Measurements from ENCODE around the gene THRB.

THRB gene

DNA sequence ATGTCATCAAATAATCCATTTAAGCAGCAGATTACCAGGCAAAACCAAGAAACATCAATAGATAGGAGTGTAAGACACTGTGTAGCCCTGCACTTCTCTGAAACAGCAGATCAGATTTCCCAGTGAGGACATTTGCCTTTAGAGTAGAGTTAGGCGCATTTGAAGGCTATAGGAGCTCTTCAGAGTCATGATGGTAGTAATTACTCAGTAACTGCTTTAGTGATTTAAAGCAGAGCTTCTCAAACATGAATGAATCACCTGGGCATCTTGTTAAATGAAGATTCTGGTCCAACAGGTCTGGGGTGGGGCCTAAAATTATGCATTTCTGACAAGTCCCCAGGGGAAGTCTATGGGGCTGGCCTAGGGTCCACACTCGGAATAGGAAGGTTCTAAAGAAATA is 36.9 kb downstream of the THRB start:
- H3K9me3 ChIP-seq: no peaks in the 10 kb centered on the region
- no peak overlapping the region for H3K27ac ChIP-seq
- H3K36me3 ChIP-seq: no peaks in the 10 kb centered on the region
- no peak overlapping the region for H3K4me2 ChIP-seq
- H3K4me1 ChIP-seq: no peaks in the 10 kb centered on the region
- H4K20me1 ChIP-seq: no peaks in the 10 kb centered on the region
- H3K4me3 ChIP-seq: no peak overlapping the region
- no peak overlapping the region for H3K9ac ChIP-seq
- no peaks in the 10 kb centered on the region for H3K27me3 ChIP-seq
- no peak for TF ChIP-seq Cebpa-rat (IDR thresholded peaks at IDR 0.05)

DNA sequence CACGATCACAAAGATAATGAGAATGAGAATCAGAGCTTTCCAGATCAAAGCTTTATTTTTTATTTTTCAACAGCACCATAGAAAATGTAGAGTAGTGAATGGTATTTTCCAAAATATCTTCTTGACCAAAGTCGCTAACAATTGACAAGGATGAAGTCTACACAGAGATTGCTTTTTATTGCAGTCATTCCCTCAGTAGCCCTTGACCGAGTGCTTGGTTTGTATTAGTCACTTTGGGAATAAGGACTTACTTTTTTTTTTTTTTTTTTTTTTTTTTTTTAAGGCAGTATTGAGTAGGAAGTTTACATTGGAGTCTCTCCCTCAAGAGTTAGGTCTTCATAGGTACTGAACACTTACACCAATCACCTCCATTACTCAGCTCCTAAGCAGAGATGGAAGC is 39.8 kb downstream of the THRB start:
- no peaks in the 10 kb centered on the region for H3K36me3 ChIP-seq
- H3K9ac ChIP-seq: no peak overlapping the region
- H4K20me1 ChIP-seq: no peaks in the 10 kb centered on the region
- H3K4me1 ChIP-seq: no peaks in the 10 kb centered on the region
- H3K4me2 ChIP-seq: no peak overlapping the region
- TF ChIP-seq Cebpa-rat (IDR thresholded peaks at IDR 0.05): no peak
- H3K4me3 ChIP-seq: no peak overlapping the region
- no peak overlapping the region for H3K27ac ChIP-seq
- H3K27me3 ChIP-seq: no peaks in the 10 kb centered on the region
- no peaks in the 10 kb centered on the region for H3K9me3 ChIP-seq

DNA sequence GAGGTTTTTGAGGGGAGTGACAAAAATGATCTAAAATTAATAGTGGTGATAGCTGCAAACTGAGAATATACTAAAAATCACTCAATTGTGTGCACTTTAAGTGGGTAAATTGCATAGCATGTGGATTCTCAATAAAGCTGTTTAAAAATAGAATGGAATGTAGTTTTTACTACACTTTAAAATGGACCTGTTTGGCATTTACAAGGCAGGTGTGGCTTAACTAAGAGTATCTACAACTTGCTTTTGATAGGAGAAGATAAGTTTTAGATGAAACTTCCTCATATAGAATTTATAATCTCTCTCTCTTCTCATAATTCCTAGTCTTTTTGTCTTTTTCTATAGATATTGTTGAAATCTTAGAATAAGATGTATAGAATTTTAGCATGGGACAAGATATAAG is 40.3 kb downstream of the THRB start:
- Histone ChIP-seq H3K27ac (no peak overlapping the region), H3K4me2 (no peak overlapping the region), H4K20me1 (no peaks in the 10 kb centered on the region), H3K27me3 (no peaks in the 10 kb centered on the region), H3K9ac (no peak overlapping the region), H3K9me3 (no peaks in the 10 kb centered on the region), H3K4me3 (no peak overlapping the region), H3K4me1 (no peaks in the 10 kb centered on the region), H3K36me3 (no peaks in the 10 kb centered on the region)
- no peak for TF ChIP-seq Cebpa-rat (IDR thresholded peaks at IDR 0.05)

DNA sequence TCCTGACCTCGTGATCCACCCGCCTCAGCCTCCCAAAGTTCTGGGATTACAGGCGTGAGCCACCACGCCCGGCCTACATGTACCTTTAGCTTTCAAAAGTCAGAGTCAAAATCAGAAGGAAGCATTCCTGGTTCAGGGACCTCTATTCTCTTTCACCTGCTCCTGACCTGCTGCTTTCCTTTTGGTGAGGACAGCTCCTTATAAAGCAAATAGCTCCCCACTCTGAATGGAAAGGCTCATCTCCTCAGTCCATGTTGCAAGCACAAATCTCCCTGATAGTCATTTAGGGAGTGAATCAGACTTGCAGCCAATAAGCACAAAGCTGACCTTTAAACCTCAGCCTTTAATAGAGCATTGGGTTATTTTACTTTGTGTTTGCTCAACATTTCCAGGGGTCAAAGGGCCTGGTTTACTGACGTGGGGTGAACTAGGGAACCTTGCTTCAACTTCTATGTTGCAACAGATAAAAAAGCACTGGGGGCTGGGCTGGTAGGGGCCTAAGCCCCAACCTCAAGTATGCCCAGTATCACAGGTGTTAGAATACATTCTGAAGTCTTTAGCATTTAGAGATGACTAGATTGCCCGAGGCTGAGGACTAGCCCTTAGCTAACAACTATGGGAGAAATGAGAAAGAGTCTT is 43.1 kb downstream of the THRB start:
- Histone ChIP-seq H3K9me3 (no peaks in the 10 kb centered on the region), H3K27ac (no peak overlapping the region), H3K36me3 (no peaks in the 10 kb centered on the region), H3K4me2 (no peak overlapping the region), H3K4me1 (no peaks in the 10 kb centered on the region), H3K4me3 (no peak overlapping the region), H4K20me1 (no peaks in the 10 kb centered on the region), H3K9ac (no peak overlapping the region), H3K27me3 (no peaks in the 10 kb centered on the region)
- TF ChIP-seq Cebpa-rat (IDR thresholded peaks at IDR 0.05): no peak

DNA sequence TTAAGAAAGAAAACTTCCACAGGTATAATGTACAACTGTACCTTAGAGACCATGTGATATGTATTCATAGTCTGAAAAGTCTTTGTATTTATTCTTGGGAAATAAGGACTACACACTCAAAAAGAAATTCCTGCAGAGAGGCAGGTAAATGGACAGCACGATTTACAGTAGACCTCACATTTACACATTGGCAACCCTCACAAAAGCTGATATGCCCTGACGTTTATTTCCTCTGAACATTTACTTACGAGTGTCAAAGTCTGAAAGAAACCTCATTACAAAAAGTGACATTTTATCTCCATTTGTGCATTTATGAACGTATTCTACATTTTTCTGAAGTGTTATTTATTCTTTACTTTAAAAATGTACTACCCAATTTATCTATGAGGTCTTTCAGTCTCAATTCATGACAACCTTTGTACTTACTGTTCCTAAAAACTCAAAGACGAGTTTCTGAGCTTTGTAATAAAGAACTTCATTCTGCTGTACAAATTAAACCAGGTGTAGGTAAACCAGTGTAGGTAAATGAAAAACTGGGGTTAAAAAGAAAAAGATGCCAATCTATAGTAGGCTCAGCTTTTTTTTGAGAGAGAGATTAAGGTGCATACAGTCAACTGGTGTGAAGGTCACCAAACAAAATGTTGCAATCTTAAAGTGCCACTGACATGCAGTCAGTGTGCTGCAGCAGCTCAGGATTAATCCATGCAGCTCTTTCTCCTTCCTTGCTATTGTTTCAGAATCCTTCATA is 44.3 kb downstream of the THRB start:
- Histone ChIP-seq H3K4me2 (no peak overlapping the region), H3K27me3 (no peaks in the 10 kb centered on the region), H3K4me1 (no peaks in the 10 kb centered on the region), H3K36me3 (no peaks in the 10 kb centered on the region), H3K4me3 (no peak overlapping the region), H3K9me3 (no peaks in the 10 kb centered on the region), H4K20me1 (no peaks in the 10 kb centered on the region), H3K9ac (no peak overlapping the region), H3K27ac (no peak overlapping the region)
- TF ChIP-seq Cebpa-rat (IDR thresholded peaks at IDR 0.05): no peak

DNA sequence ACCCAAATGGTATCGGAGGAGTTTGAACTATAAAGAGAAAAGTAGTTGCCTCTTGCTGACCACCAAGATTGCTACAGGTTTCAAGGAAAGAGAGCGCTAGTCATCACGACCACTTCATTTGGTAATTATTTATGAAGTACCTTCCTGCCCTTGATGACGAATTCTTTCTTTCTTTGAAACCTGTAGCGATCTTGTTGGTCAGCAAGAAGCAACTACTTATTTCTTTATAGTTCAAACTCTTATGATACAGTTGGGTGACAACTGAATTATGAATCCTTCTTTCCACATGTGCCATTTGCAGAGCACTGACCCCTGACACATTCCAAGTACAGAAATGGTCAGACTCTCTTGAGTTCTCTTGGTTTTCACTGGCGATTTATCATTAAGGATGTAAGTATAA is 46.8 kb downstream of the THRB start:
- Histone ChIP-seq H4K20me1 (no peaks in the 10 kb centered on the region), H3K9me3 (no peaks in the 10 kb centered on the region), H3K4me2 (no peak overlapping the region), H3K27me3 (no peaks in the 10 kb centered on the region), H3K4me1 (no peaks in the 10 kb centered on the region), H3K27ac (no peak overlapping the region), H3K4me3 (no peak overlapping the region), H3K36me3 (no peaks in the 10 kb centered on the region), H3K9ac (no peak overlapping the region)
- no peak for TF ChIP-seq Cebpa-rat (IDR thresholded peaks at IDR 0.05)

DNA sequence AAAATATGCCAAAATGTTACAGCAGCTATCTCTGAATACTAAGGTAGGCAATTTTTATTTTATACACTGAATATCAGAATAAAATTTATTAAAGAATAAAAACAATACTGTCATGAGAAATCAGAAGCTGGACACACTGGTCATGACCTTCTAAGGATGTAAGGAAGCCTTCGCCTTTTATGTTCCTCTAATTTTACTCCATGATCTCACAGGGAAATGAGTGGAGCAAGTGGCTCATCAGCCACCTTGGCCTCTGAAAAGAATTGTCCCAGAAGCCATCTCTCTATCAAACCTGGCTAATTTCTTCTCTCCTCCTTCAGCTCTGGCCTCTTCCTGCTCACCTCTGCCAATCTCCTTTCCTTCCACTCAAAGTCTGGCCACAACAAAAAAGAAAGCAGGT is 48.6 kb downstream of the THRB start:
- H4K20me1 ChIP-seq: no peaks in the 10 kb centered on the region
- H3K36me3 ChIP-seq: no peaks in the 10 kb centered on the region
- H3K4me1 ChIP-seq: no peaks in the 10 kb centered on the region
- no peak overlapping the region for H3K4me2 ChIP-seq
- H3K27me3 ChIP-seq: no peaks in the 10 kb centered on the region
- no peak overlapping the region for H3K4me3 ChIP-seq
- no peak overlapping the region for H3K27ac ChIP-seq
- H3K9me3 ChIP-seq: no peaks in the 10 kb centered on the region
- H3K9ac ChIP-seq: no peak overlapping the region
- no peak for TF ChIP-seq Cebpa-rat (IDR thresholded peaks at IDR 0.05)

DNA sequence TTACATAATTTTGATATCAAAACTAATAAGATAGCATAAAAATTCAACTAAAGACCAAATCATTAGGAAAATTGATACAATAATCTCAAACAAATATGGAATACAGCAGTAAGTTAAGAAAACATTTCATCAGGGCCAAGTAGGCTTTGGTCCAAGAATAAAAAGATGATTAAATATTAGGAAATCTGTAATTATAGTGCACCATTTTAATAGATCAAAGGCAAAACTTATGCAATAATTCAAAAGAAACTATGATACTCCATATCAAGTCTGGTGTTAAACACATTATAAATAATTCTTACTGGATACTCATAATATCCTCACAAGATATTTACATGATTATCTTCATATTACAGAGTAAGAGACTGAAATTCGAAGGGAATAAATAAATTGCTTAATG is 51.2 kb downstream of the THRB start:
- TF ChIP-seq Cebpa-rat (IDR thresholded peaks at IDR 0.05): no peak
- H3K27ac ChIP-seq: no peak overlapping the region

DNA sequence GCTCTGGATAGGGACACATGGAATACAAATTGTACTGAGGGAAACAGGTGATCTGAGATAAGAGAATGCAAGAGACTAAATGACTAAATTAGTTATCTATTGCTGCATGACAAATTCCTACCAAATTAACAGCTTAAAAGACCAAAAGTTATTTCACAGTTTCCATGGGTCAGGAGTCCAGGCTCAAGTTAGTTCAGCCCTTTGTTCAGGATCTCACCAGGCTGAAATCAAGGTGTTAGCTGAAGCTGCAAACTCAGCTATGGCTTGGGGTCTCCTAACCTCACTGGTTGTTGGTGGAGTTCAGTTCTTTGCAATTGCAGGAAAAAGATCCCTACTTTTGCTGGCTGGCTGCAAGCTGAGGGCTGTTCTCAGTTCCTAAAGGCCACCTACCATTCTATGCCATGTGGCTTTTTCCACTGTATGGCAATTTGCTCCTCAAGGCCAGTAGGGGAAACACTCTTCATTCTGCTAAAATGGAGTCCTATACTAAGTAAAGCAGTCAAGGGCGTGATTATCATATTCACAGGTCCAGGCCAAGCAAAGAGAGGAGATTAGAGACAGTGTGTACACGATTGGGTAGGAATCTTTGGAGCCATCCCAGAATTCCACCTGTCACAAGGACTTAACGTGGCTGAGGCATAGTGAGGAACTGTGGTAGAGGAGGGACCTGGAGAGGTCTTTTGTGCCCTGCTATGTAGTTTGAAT is 53.7 kb downstream of the THRB start:
- no peak for TF ChIP-seq Cebpa-rat (IDR thresholded peaks at IDR 0.05)
- Histone ChIP-seq H3K27ac (no peak overlapping the region), H3K9ac (no peak overlapping the region), H3K9me3 (no peaks in the 10 kb centered on the region), H3K4me2 (no peak overlapping the region), H3K4me1 (no peaks in the 10 kb centered on the region), H3K36me3 (no peaks in the 10 kb centered on the region), H3K4me3 (no peak overlapping the region), H3K27me3 (no peaks in the 10 kb centered on the region), H4K20me1 (no peaks in the 10 kb centered on the region)

More for the DNA sequence above, 51.2 kb downstream of the THRB start:
- no peak overlapping the region for H3K4me3 ChIP-seq
- H3K27me3 ChIP-seq: no peaks in the 10 kb centered on the region
- H3K36me3 ChIP-seq: no peaks in the 10 kb centered on the region
- H4K20me1 ChIP-seq: no peaks in the 10 kb centered on the region
- no peaks in the 10 kb centered on the region for H3K9me3 ChIP-seq
- no peak overlapping the region for H3K9ac ChIP-seq
- H3K4me1 ChIP-seq: no peaks in the 10 kb centered on the region
- no peak overlapping the region for H3K4me2 ChIP-seq

DNA sequence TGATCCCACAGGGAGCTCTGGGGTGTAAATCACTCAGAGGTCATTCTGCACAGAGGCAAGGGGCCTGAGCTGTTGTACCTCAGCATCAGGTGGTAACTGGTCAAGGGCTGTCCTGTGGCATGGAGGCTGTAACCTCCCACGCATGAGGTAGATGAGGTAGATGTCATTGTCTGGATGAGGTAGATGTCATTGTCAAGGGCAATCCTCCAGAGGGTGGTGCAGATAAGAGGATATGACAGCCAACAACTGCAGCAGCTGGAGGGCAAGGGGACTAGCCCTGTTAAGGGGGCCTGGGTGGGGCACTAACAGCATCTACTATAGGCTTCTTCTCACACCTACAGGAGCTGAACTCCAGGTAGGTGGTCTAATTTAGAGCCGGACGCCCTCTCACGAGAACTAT is 55.6 kb downstream of the THRB start:
- TF ChIP-seq Cebpa-rat (IDR thresholded peaks at IDR 0.05): no peak
- Histone ChIP-seq H3K27ac (no peak overlapping the region), H3K27me3 (no peaks in the 10 kb centered on the region), H3K4me2 (no peak overlapping the region), H3K4me1 (no peaks in the 10 kb centered on the region), H3K9ac (no peak overlapping the region), H3K36me3 (no peaks in the 10 kb centered on the region), H3K4me3 (no peak overlapping the region), H4K20me1 (no peaks in the 10 kb centered on the region), H3K9me3 (no peaks in the 10 kb centered on the region)
